DND-41 (cell line): ENCODE data around the gene CIC.
A peak's percentile ranks its signal among the peaks of the same experiment; 100 is the strongest.

Experiments
- ATAC-seq: fragments of 200-7000 bp; cut with Tn5 transposase; 3 replicates; pipeline ENCODE4 v1.9.1; 2021; ENCODE audit warnings: low read depth; ENCODE audit not compliant: insufficient read depth
- DNase-seq: peaks from one replicate; pipeline ENCODE4 v3.0.0-alpha.2; 2020
- H2AFZ ChIP-seq: 2 replicates; pipeline ENCODE4 v1.6.0; 2012; ENCODE audit warnings: low read depth, low read length
- H3K27ac ChIP-seq: 2 replicates; pipeline ENCODE4 v1.5.1; 2012; ENCODE audit warnings: low read length, inconsistent platforms
- H3K27me3 ChIP-seq: fragments of 200-600 bp; sonication (generic); 2 replicates; pipeline ENCODE4 v1.6.0; 2012; ENCODE audit warnings: low read length, mild to moderate bottlenecking, inconsistent platforms; ENCODE audit not compliant: insufficient read depth, poor library complexity
- H3K36me3 ChIP-seq: 2 replicates; pipeline ENCODE4 v1.5.1; 2012; ENCODE audit warnings: low read length, inconsistent platforms; ENCODE audit not compliant: insufficient read depth
- H3K4me1 ChIP-seq: 2 replicates; pipeline ENCODE4 v1.5.1; 2012; ENCODE audit warnings: mild to moderate bottlenecking, low read length; ENCODE audit not compliant: insufficient read depth
- H3K4me2 ChIP-seq: 2 replicates; pipeline ENCODE4 v1.6.0; 2012; ENCODE audit warnings: mild to moderate bottlenecking, moderate library complexity, low read length, inconsistent platforms; ENCODE audit not compliant: insufficient read depth
- H3K4me3 ChIP-seq, 2 experiments: fragments of 200-600 bp in 1 of 2; shearing (Covaris generic) in 1 of 2; 2 replicates each; pipeline ENCODE4 v1.5.1; 2012 to 2016; ENCODE audit warnings: inconsistent platforms in 2 of 2, low read length in 2 of 2, mild to moderate bottlenecking in 2 of 2, low read depth in 1 of 2, moderate library complexity in 1 of 2
- H3K79me2 ChIP-seq: 2 replicates; pipeline ENCODE4 v1.6.0; 2012; ENCODE audit warnings: low read length, inconsistent platforms; ENCODE audit not compliant: insufficient read depth
- H3K9ac ChIP-seq: 2 replicates; pipeline ENCODE4 v1.6.0; 2012; ENCODE audit warnings: low read depth, mild to moderate bottlenecking, inconsistent platforms, low read length, moderate library complexity
- H3K9me3 ChIP-seq: 2 replicates; pipeline ENCODE4 v1.5.1; 2012; ENCODE audit warnings: low read length, moderate library complexity, mild to moderate bottlenecking, inconsistent platforms; ENCODE audit not compliant: insufficient read depth, severe bottlenecking
- H4K20me1 ChIP-seq: 2 replicates; pipeline ENCODE4 v1.6.0; 2012; ENCODE audit warnings: low read length; ENCODE audit not compliant: insufficient read depth
- EZH2 ChIP-seq: IDR thresholded peaks from 3 replicates; pipeline ENCODE4 v1.6.1; 2012; ENCODE audit warnings: borderline replicate concordance, low read depth, mild to moderate bottlenecking, moderate library complexity, low read length, inconsistent platforms; ENCODE audit not compliant: severe bottlenecking
- TF ChIP-seq, protein P1 (sequence below): IDR thresholded peaks from 2 replicates; pipeline ENCODE4 v1.5.1; 2012; ENCODE audit warnings: borderline replicate concordance, low read length, moderate library complexity, mild to moderate bottlenecking; ENCODE audit not compliant: poor library complexity, severe bottlenecking; ENCODE audit errors: extremely low read depth

Gene CIC

GRCh38 chr19:42325896-42326771 is 57.1 kb downstream of the CIC start:
- ATAC-seq, result peak; percentile 14
- H3K9ac ChIP-seq, result peak overlapping the region; percentile 89
- H3K27me3 ChIP-seq, result no peaks in the 10 kb centered on the region
- H3K4me2 ChIP-seq, result peak overlapping the region; percentile 97
- H3K27ac ChIP-seq, result peak overlapping the region; percentile 82
- peaks cover 15% of the 10 kb centered on the region; the same call in 1 of the 2 replicates for H4K20me1 ChIP-seq
- H3K79me2 ChIP-seq, result peaks cover 29% of the 10 kb centered on the region
- no peaks in the 10 kb centered on the region for H3K36me3 ChIP-seq
- DNase-seq, result peak; percentile 43
- no peak for TF ChIP-seq EZH2
- TF ChIP-seq, protein P1, sequence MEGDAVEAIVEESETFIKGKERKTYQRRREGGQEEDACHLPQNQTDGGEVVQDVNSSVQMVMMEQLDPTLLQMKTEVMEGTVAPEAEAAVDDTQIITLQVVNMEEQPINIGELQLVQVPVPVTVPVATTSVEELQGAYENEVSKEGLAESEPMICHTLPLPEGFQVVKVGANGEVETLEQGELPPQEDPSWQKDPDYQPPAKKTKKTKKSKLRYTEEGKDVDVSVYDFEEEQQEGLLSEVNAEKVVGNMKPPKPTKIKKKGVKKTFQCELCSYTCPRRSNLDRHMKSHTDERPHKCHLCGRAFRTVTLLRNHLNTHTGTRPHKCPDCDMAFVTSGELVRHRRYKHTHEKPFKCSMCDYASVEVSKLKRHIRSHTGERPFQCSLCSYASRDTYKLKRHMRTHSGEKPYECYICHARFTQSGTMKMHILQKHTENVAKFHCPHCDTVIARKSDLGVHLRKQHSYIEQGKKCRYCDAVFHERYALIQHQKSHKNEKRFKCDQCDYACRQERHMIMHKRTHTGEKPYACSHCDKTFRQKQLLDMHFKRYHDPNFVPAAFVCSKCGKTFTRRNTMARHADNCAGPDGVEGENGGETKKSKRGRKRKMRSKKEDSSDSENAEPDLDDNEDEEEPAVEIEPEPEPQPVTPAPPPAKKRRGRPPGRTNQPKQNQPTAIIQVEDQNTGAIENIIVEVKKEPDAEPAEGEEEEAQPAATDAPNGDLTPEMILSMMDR, result peak; percentile 49
- H3K4me1 ChIP-seq, result peaks cover 37% of the 10 kb centered on the region
- H3K4me3 ChIP-seq, result peak overlapping the region; percentile 98 to 99
- no peaks in the 10 kb centered on the region for H3K9me3 ChIP-seq
- peak overlapping the region; percentile 87 for H2AFZ ChIP-seq

DNA sequence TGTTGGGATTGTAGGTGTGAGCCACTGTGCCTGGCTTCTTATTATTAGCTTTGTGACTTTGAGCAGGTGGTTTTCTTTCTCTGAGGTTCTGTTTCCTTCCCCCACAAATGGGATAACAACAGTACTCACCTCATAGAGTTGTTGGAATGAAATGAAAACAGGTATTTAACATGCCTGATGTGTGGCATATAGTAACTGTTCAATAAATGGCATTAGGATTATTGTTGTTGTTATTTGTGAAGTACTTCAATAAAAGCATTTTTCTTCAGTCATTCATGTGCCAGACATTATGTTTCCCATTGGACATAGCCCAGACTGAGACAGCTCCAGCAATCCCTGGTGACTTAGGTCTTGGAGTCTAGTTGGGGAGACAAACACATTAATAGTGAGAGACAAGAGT is 57.9 kb downstream of the CIC start:
- DNase-seq, result no peak
- peaks cover 18% of the 10 kb centered on the region; the same call in 1 of the 2 replicates for H4K20me1 ChIP-seq
- H2AFZ ChIP-seq, result no peak overlapping the region
- H3K4me2 ChIP-seq, result peak overlapping the region; percentile 97
- peaks cover 32% of the 10 kb centered on the region for H3K79me2 ChIP-seq
- no peaks in the 10 kb centered on the region for H3K36me3 ChIP-seq
- H3K9me3 ChIP-seq, result no peaks in the 10 kb centered on the region
- peak overlapping the region in 1 of 2 experiments; percentile 99; a peak in 2 of 4 replicates for H3K4me3 ChIP-seq
- TF ChIP-seq EZH2, result no peak
- TF ChIP-seq, protein P1, result no peak
- no peaks in the 10 kb centered on the region for H3K27me3 ChIP-seq
- H3K4me1 ChIP-seq, result peaks cover 37% of the 10 kb centered on the region
- no peak overlapping the region for H3K27ac ChIP-seq
- H3K9ac ChIP-seq, result peak overlapping the region; percentile 89; the same call in 1 of the 2 replicates
- ATAC-seq, result no peak

- TF ChIP-seq, protein P1, result no peak
- TF ChIP-seq EZH2, result no peak
- DNase-seq, result no peak
- Histone ChIP-seq H3K9me3 (no peaks in the 10 kb centered on the region), H4K20me1 (peaks cover 21% of the 10 kb centered on the region; the same call in 1 of the 2 replicates), H3K9ac (peak overlapping the region; percentile 89; the same call in 1 of the 2 replicates), H3K36me3 (no peaks in the 10 kb centered on the region), H3K27me3 (no peaks in the 10 kb centered on the region), H3K4me1 (peaks cover 37% of the 10 kb centered on the region), H3K4me2 (peak overlapping the region; percentile 97), H3K79me2 (peaks cover 34% of the 10 kb centered on the region), H2AFZ (no peak overlapping the region), H3K27ac (no peak overlapping the region), H3K4me3 (peak overlapping the region in 1 of 2 experiments; percentile 99; a peak in 1 of 4 replicates)
- no peak for ATAC-seq
These were observed 58.3 kb downstream of the CIC start for GRCh38 chr19:42327381-42327780.
